Keratinocyte (primary cell): Measurements from ENCODE around the gene FTO. TPM values are rescaled to one million over a fixed set of nuclear protein-coding genes. Genes with fewer than 3 reads are reported as not detected.

Experiments
- DNase-seq: peaks from one replicate; pipeline ENCODE4 v3.0.0-alpha.2; 2011; ENCODE audit warnings: low read depth, missing footprints, low spot score
- FAIRE-seq: peaks from 2 replicates; lab custom pipeline; 2011; peaks lifted over from hg19 to GRCh38; lab: Jason Lieb, UNC
- H2AFZ ChIP-seq: 2 replicates; pipeline ENCODE4 v1.6.0; 2012; ENCODE audit warnings: low read length, control low read depth, inconsistent platforms; ENCODE audit not compliant: control insufficient read depth
- H3K27ac ChIP-seq: 2 replicates; pipeline ENCODE4 v1.5.1; 2011; ENCODE audit warnings: low read length; ENCODE audit not compliant: control insufficient read depth, insufficient read depth
- H3K27me3 ChIP-seq: 3 replicates; pipeline ENCODE4 v1.6.0; 2011; ENCODE audit warnings: low read length; ENCODE audit not compliant: control insufficient read depth, insufficient read depth; ENCODE audit errors: extremely low read depth
- H3K36me3 ChIP-seq, 2 experiments: 2 replicates in 1 of 2; 3 replicates in 1 of 2; pipeline ENCODE4 v1.5.1; 2011; ENCODE audit warnings: low read length in 2 of 2, mild to moderate bottlenecking in 1 of 2; ENCODE audit not compliant: control insufficient read depth in 2 of 2, insufficient read depth in 2 of 2; ENCODE audit errors: extremely low read depth in 1 of 2
- H3K4me1 ChIP-seq: 3 replicates; pipeline ENCODE4 v1.5.1; 2011; ENCODE audit warnings: low read length; ENCODE audit not compliant: control insufficient read depth, insufficient read depth; ENCODE audit errors: extremely low read depth
- H3K4me2 ChIP-seq: 3 replicates; pipeline ENCODE4 v1.6.0; 2011; ENCODE audit warnings: low read depth, low read length; ENCODE audit not compliant: control insufficient read depth, insufficient read depth; ENCODE audit errors: extremely low read depth
- H3K4me3 ChIP-seq, 3 experiments: fragments of 200-600 bp in 1 of 3; sonication (generic) in 1 of 3; 2 replicates in 2 of 3; 3 replicates in 1 of 3; pipeline ENCODE4 v1.5.1; 2011 to 2016; ENCODE audit warnings: low read length in 3 of 3, mild to moderate bottlenecking in 3 of 3, control low read depth in 2 of 3, inconsistent platforms in 1 of 3, low read depth in 1 of 3, mixed read lengths in 1 of 3, mixed run types in 1 of 3, moderate library complexity in 1 of 3; ENCODE audit not compliant: control insufficient read depth in 2 of 3, insufficient read depth in 2 of 3; ENCODE audit errors: extremely low read depth in 1 of 3
- H3K79me2 ChIP-seq: 2 replicates; pipeline ENCODE4 v1.6.0; 2012; ENCODE audit warnings: low read length; ENCODE audit not compliant: control insufficient read depth, insufficient read depth
- H3K9ac ChIP-seq: 3 replicates; pipeline ENCODE4 v1.6.0; 2011; ENCODE audit warnings: low read length; ENCODE audit not compliant: control insufficient read depth, insufficient read depth; ENCODE audit errors: extremely low read depth
- H3K9me1 ChIP-seq: 3 replicates; pipeline ENCODE4 v1.6.0; 2011; ENCODE audit warnings: low read length; ENCODE audit not compliant: control insufficient read depth, insufficient read depth; ENCODE audit errors: extremely low read depth
- H3K9me3 ChIP-seq: 2 replicates; pipeline ENCODE4 v1.5.1; 2012; ENCODE audit warnings: low read depth, low read length; ENCODE audit not compliant: control insufficient read depth
- H4K20me1 ChIP-seq: 3 replicates; pipeline ENCODE4 v1.6.0; 2011; ENCODE audit warnings: low read length; ENCODE audit not compliant: control insufficient read depth, insufficient read depth; ENCODE audit errors: extremely low read depth
- EZH2 ChIP-seq: IDR thresholded peaks from one replicate; pipeline ENCODE4 v1.6.1; 2012; ENCODE audit warnings: inconsistent platforms, mild to moderate bottlenecking, low read length, moderate library complexity
- dilution Hi-C: fragments of 300-500 bp; cut with MboI; formaldehyde crosslinking; loops from one replicate; pipeline ENCODE4 v1.7.0; 2020; ENCODE audit warnings: low sequenced_read_pairs; ENCODE audit not compliant: extremely low pct_ligation_motif_present
- polyA plus RNA-seq, 5 experiments: library from polyadenylated mRNA; depleted of rRNA in 3 of 5; stranded (reverse) in 3 of 5; stranded (forward) in 1 of 5; unstranded in 1 of 5; fragments of >200 nt; gene quantifications; 1 replicate in 1 of 5; 2 replicates in 3 of 5; 3 replicates in 1 of 5; pipeline versions ENCODE4 v1.2.1 to v1.2.3, GENCODE V29; 2011 to 2012; ENCODE audit warnings: missing spikeins in 2 of 5, low read depth in 1 of 5, low replicate concordance in 1 of 5
- TF ChIP-seq, protein P1 (sequence below), 3 experiments: IDR thresholded peaks in 1 of 3; conservative IDR thresholded peaks in 1 of 3; optimal IDR thresholded peaks in 1 of 3; 2 replicates in 2 of 3; 3 replicates in 1 of 3; pipeline versions ENCODE3 to v1.5.1; 2011; ENCODE audit warnings: low read length in 3 of 3, mild to moderate bottlenecking in 3 of 3, moderate library complexity in 2 of 3, control low read depth in 1 of 3, inconsistent platforms in 1 of 3; ENCODE audit not compliant: insufficient read depth in 2 of 3; ENCODE audit errors: extremely low read depth in 1 of 3

Gene FTO
- polyA plus RNA-seq, 1 donor (not counting 4 experiments of a cell fraction or from before 2014, with no cell fraction given): 56.4 TPM

- Histone ChIP-seq H3K4me2 (no peak overlapping the region), H3K27ac (no peak overlapping the region), H3K4me1 (peaks cover 13% of the 10 kb centered on the region), H3K4me3 (no peak overlapping the region), H3K79me2 (peaks cover 2% of the 10 kb centered on the region), H3K36me3 (no peaks in the 10 kb centered on the region), H3K27me3 (no peaks in the 10 kb centered on the region), H2AFZ (no peak overlapping the region), H3K9me3 (no peaks in the 10 kb centered on the region), H3K9me1 (no peaks in the 10 kb centered on the region), H3K9ac (no peak overlapping the region), H4K20me1 (no peaks in the 10 kb centered on the region)
- FAIRE-seq (no peak), DNase-seq (no peak)
- dilution Hi-C loops: no loop called here
- TF ChIP-seq, protein P1, sequence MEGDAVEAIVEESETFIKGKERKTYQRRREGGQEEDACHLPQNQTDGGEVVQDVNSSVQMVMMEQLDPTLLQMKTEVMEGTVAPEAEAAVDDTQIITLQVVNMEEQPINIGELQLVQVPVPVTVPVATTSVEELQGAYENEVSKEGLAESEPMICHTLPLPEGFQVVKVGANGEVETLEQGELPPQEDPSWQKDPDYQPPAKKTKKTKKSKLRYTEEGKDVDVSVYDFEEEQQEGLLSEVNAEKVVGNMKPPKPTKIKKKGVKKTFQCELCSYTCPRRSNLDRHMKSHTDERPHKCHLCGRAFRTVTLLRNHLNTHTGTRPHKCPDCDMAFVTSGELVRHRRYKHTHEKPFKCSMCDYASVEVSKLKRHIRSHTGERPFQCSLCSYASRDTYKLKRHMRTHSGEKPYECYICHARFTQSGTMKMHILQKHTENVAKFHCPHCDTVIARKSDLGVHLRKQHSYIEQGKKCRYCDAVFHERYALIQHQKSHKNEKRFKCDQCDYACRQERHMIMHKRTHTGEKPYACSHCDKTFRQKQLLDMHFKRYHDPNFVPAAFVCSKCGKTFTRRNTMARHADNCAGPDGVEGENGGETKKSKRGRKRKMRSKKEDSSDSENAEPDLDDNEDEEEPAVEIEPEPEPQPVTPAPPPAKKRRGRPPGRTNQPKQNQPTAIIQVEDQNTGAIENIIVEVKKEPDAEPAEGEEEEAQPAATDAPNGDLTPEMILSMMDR (optimal IDR thresholded peaks at IDR 0.05 in 1 of 3, IDR thresholded peaks at IDR 0.05 in 1 of 3, conservative IDR thresholded peaks at IDR 0.05 in 1 of 3; ENCODE audit: extremely low read depth in 1 of 3, insufficient read depth in 2 of 3, low read length in 3 of 3): no peak
- no peak for TF ChIP-seq EZH2
Measured at GRCh38 chr16:53836142-53836541, 132.2 kb downstream of the FTO start.

DNA sequence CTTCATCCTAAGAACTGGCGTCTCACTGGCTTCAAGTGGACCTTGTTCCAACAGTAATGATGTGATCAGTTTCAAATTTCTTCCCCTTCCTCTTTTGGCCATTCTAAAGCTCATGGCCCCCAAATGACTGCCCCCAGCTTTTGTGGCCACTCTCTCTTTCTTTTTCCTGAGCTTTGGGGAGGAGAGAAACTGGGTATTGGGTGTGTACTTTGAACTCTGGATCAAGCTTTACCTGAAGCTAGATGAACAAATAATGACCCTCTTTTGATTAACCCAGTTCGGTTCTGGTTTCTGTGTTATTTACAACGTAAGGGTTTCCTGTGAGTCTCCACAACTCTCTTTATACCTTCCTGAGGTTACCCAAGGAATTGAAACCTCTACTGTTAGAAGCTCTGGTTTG, 132.7 kb downstream of the FTO start:
- H3K9ac ChIP-seq: no peak overlapping the region

More for the DNA sequence above, 132.7 kb downstream of the FTO start:
- no peak for TF ChIP-seq EZH2
- TF ChIP-seq, protein P1 (optimal IDR thresholded peaks at IDR 0.05 in 1 of 3, IDR thresholded peaks at IDR 0.05 in 1 of 3, conservative IDR thresholded peaks at IDR 0.05 in 1 of 3; ENCODE audit: extremely low read depth in 1 of 3, insufficient read depth in 2 of 3, low read length in 3 of 3): no peak
- H3K4me1 ChIP-seq: peaks cover 13% of the 10 kb centered on the region
- no peaks in the 10 kb centered on the region for H3K9me1 ChIP-seq
- peaks cover 2% of the 10 kb centered on the region for H3K79me2 ChIP-seq
- FAIRE-seq (no peak), DNase-seq (no peak)
- no peaks in the 10 kb centered on the region for H3K9me3 ChIP-seq
- no peak overlapping the region for H3K4me3 ChIP-seq
- H3K36me3 ChIP-seq: no peaks in the 10 kb centered on the region
- no peak overlapping the region for H3K27ac ChIP-seq
- no peak overlapping the region for H3K4me2 ChIP-seq
- dilution Hi-C loops: no loop called here
- no peaks in the 10 kb centered on the region for H3K27me3 ChIP-seq
- no peaks in the 10 kb centered on the region for H4K20me1 ChIP-seq
- no peak overlapping the region for H2AFZ ChIP-seq
